GM19043 (cell line): ENCODE results near the gene FBXL16.

Experiments
- ATAC-seq: cut with Tn5 transposase; IDR thresholded peaks from one replicate; pipeline ENCODE4 v1.9.1; 2021; ENCODE audit warnings: low read depth; ENCODE audit not compliant: unreplicated experiment

The FBXL16 gene

GRCh38 chr16:735982-736453 lies 30.4 kb upstream of the FBXL16 start:
- ATAC-seq = no peak

DNA sequence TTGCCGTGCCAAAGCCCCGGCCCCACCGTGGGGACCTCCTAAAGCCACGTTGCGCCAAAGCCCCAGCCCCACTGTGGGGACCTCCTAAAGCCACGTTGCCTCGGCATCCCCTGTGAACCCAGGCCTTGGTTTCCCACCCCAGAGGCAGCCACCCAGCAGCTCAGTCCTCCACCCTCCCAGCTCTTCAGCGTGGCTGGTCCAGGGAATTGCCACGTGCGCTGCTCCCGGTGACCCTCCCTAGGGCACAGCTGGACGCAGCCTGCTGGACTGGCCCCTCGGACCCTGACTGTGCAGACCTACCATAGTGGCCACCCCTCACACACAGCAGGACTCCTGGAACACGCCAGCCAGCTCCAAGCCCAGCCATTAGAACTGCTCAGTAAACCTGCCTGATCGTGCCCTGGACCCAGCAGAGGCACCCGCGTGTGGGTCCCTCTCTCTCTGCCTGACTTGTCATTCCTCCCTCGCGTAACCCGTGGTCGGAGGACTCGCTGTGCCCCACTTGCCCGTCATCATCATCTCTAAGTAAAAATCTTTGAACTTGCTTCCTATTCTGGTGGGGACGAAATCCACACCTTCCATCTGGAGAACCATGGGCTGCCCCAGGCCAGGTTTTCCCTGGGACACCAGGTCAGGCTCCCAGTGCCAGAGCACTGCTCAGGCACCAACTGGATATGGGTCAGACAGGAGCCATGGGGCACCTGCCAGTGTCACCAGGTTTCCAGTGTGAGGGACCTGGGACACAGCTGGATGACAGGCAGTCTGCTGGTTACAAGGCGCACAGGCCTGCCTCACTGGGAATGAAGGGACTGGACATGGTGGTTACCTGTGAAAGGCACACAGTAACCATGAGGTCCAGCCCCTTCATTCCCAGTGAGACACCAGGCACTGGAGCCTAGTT lies 29.6 kb upstream of the FBXL16 start:
- ATAC-seq = no peak

DNA sequence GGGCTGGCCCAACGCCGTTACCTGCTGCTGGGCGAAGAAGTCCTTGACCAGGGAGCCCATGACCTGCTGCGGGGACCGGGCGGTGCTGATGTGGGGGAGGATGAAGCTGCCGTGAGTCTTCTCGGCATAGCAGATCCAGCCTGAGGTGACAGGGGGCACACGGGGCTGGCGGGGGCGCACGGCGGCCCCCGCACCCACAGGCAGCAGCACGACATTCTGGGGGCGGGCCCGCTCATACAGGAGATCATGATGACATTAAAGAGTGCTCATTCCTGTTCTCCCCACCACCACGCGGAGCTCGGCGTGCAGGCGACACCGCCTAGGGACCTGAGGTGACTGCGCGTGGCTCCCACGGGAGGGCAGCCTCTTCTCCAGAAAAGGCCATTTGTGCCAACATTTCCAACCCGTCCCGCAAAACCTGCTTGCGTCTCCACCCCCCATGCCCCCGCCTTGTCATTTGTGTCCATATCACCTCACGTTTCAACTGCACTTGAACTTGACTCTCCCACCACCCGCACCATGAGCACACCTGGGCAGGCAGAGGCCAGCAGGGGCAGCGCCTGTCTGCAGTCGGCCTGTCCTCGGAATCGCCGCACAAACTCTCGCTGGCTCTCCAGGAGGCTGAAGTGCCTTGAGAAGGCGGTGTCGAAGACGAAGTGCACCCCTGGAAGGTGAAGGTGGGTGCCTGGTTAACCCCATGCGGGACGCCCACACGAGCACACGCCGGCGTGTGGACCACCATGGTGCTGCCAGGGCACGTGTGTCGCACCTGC lies 28.8 kb upstream of the FBXL16 start:
- no peak for ATAC-seq

DNA sequence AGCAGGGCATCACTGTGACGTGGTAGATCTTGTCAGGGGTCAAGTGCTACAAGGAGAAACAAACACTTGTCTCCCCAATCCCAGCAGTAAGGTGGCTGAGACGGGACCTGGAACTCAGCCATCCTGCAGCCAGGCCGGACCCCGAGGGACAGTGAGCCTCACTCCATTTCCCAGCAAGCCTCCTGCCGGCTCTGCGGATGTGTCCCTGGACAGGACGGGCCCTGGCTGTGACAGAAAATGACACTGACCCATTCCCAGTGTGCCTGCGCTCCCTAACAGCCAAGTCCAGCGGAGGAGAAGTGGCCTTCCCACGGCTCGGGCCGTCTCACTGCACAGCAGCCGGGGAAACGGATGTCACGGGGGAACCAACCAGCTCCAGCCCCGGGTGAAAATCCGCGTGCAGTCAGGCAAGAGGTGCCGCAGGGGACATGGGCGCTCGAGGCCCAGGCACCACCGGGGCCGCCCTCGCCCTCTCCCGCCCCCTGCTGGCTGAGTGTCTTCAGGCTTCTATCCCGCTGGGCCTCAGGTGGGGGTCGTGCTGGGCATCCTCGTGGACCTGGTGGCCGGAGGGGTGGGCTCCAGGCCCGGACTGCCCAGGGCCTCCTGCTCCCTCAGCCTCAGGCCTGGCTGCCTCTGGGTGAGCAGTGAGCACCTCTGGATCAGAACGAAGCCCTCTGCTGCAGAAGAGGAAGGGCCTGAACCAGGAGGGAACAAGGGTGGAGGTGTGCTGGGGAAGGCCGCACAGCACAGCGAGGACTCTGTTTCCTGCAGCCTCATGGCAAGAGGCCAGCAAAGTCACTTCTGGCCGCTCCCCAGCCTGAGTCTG lies 28.0 kb upstream of the FBXL16 start:
- no peak for ATAC-seq

- no peak for ATAC-seq
Observed at GRCh38 chr16:732936-733335, 27.3 kb upstream of the FBXL16 start.

GRCh38 chr16:732332-732731 lies 26.7 kb upstream of the FBXL16 start:
- ATAC-seq = no peak

DNA sequence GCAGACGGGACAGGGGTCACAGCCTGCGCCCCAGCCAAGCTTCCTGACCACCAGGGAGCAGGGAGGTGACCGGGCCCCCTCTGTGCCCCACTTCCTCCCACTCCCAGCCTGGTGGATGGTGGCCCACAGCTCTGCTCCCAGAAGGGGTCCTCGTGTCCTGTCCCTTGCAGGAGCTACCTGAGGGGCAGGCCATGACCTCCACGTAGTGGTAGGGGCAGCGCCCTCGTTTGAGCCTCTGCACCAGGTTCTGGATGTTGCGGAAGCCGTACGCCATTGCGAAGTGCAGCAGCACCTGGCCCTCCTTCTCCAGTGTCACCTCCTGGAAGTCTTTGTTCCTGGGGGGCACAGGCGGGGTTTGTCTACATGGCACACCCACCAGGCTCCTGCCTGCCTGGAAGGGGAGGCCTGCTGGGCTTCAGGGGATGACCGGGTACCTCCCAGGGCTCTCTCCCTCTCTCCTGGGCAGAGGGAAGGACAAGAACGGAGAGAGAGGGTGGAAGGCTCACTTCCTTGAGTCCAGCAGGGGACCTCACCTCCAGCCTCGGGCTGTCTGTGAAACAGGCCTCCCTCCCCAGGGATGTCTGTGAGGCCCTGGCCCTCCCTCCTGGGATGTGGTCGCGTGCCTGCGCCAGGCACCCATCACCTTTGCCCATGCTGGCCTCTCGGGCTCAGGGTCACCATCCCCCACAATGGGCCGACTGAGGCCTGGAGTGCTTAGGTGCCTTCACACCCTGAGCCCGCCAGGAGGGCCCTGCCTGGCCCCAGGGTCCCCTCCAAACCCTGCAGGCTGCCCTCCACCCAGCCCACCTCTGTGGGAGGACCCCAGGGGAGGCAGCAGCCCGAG lies 25.3 kb upstream of the FBXL16 start:
- no peak for ATAC-seq

DNA sequence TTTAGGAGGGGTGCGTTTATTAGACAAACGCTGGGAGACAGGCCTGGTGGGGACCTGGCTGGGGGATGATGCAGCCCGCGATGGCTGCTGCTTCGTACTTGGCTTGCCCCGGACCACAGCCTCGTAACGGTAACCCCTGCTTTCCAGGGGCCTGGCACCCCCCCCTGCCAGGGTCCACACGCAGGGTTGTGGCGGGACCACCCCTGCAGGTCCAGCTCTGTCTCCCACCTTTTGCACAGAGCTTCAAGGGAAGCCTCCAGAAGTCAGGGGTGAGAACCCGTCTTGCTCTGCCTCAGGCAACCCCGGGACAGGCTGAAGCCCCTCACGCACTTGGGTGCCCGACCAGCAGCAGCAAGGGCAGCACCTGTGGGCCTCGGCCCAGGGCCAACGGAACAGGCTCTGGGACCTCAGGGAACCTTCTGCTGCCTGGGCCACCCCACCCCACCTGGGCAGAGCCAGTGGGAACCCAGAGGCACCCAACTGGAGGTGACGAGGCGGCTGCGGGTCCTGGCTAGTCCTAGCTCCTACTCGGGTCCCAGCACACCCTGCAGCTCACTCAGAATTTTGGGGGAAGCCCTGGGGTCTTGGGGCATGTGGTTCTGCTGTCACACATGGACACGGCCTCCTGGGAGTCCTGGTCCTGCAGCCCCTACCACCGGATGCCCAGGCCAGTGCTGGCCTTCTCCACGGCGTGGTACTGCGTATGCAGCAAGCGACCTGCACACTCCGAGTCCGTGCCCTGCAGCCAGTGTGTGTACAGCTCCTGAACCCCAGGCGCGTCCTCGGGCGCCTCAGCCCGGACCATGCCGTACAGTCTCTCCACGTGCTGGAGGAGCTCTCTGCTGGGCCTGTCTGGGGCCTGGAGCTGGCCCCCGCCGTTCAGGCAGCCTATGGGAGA lies 24.4 kb upstream of the FBXL16 start:
- ATAC-seq = no peak

DNA sequence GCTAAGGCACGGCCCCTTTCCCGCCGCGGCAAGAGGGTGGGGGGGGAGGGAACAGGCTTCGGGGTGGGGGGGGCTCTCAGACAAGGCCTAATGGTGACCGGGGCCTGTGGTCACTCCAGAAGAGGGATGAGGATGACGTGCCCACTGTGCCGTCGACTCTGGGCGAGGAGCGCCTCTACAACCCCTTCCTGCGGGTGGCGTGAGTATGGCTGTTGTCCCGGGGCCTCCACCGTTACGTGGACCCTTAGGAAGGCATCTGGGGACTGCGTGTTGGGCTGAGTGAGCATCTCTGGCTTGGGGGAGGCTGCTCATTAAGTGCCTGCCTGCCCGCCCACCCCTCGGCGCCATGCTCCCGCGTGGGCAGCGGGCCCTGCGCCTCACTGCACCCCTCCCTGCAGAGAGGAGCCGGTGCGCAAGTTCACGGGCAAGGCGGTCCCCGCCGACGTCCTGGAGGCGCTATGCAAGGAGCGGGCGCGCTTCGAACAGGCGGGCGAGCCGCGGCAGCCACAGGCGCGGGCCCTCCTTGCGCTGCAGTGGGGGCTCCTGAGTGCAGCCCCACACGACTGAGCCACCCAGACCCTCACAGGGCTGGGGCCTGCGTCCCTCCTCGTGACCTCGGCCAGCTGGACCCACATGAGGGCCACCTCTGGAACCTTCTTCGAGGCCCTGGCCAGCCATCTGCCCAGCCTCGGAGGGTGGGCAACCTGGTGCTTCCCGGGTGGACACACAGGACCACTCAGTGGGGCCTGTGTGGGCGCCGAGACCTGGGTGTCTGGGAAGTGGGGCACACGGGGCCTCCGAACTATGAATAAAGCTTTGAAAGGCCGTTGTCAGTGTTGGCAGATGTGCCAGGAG lies 23.5 kb upstream of the FBXL16 start:
- no peak for ATAC-seq

DNA sequence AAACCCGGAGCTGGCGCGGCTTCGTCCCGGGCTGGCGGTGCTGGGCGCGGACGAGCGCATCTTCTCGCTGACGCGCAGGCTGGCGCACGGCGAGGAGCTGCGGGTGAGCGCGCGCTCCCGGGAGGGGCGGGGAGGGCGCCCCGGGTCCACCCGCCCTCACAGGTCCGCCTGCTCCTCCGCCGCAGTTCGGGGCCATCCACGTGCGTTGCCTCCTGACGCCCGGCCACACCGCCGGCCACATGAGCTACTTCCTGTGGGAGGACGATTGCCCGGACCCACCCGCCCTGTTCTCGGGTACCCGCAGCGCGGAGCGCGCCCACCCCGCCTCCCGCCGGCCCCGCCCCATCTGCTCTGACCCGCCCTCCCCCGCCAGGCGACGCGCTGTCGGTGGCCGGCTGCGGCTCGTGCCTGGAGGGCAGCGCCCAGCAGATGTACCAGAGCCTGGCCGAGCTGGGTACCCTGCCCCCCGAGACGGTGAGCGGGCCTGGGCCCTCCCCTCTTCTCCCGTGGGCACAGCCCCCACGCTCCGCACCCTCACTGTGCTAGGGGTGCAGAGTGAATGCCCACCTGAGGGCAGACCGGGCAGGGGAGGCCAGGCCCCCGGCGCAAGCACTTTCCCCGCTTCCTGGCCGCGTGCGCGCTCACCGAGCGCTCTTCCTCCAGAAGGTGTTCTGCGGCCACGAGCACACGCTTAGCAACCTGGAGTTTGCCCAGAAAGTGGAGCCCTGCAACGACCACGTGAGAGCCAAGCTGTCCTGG lies 22.7 kb upstream of the FBXL16 start:
- no peak for ATAC-seq

- ATAC-seq = no peak
Observed at GRCh38 chr16:727291-727977, 21.8 kb upstream of the FBXL16 start.

DNA sequence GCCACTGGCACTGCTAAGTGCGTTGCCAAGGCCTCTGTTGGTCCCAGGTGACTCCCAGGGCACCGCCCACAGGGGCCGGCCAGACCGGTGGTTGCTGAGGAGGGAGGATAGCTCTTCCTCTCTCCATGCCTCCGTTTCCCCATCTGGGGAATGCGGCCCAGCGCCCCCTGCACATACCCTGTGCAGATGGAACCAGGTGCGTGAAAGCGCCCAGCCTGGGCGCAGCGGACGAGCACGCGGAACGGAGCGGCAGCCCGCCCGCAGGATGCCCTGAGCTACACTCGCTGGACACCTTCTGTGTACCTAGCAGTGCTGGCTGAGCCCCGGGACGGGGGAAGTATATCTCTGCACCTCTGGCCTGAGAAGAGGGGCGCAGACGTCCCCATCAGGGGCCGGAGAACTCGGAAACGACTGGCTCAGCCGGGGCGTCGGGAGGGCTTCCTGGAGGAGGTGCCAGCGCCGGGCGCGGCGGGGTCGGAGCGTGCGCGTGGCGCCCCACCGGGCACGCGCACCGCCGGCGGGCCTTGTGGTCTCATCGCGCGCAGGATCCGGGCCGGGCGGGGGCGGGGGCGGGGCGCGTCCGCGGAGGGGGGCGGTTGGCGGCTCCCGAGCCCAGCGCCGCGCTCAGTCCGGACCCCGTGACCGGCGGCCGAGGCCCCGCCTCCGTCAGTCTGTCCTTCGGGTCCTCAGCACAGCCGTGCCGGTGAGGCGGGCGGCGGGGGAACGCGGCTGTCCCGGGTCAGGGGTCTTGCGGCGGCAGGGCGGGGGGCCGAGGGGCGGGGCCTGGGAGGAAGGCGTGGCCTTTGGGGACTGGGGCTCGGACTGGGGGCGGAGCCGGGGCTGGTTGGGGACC lies 21.1 kb upstream of the FBXL16 start, which contains the start of the genes CCDC78 and HAGHL:
Gene CCDC78 (minus strand): TSS at position 6 of the 853 bp plus-strand sequence. CDS start 76 bp downstream, outside the sequence.
Gene HAGHL (plus strand): TSS at position 669 of the 853 bp plus-strand sequence. CDS start 404 bp downstream, outside the sequence.
- no peak for ATAC-seq

DNA sequence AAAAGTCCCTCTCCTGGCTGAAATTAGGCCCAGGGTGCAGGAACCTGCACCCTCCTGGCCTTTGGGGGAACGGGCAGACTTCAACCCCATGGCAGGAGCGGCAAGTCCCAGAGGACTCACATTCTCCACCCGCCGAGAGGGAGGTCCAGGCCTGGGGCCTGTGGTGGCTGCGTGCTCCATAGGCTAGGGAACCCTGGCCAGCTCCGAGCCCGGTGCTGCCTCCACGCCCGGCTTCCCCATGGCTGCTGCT lies 20.5 kb upstream of the FBXL16 start:
- no peak for ATAC-seq

GRCh38 chr16:725463-726187 lies 20.0 kb upstream of the FBXL16 start:
- no peak for ATAC-seq

DNA sequence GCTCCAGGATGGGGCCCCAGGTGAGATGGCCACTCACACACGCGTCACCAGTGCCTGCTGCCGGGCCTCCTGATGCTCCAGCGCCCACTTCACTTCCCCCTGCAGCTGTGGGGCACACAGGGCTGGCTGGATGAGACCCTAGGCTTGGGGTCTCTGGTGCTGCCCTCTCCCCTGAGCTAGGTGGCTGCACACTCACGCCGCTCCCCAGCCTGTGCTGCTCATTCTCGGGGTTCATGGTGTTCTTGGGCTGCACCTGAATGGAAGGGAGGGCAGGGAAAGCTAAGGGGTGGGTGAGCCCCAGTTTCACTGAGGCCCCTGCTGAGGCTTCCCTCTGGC lies 19.4 kb upstream of the FBXL16 start:
- ATAC-seq = no peak
